ENCODE measurements around the gene PAQR5. TPM values are rescaled to one million over a fixed set of nuclear protein-coding genes. Genes with fewer than 3 reads are reported as not detected.

PAQR5 gene
- total RNA-seq, 1 donor from 2014 or later = 1.2 TPM

- TF ChIP-seq EZH2 (IDR thresholded peaks at IDR 0.05; ENCODE audit: insufficient read depth, low read length) = no peak
- TF ChIP-seq, protein P1, sequence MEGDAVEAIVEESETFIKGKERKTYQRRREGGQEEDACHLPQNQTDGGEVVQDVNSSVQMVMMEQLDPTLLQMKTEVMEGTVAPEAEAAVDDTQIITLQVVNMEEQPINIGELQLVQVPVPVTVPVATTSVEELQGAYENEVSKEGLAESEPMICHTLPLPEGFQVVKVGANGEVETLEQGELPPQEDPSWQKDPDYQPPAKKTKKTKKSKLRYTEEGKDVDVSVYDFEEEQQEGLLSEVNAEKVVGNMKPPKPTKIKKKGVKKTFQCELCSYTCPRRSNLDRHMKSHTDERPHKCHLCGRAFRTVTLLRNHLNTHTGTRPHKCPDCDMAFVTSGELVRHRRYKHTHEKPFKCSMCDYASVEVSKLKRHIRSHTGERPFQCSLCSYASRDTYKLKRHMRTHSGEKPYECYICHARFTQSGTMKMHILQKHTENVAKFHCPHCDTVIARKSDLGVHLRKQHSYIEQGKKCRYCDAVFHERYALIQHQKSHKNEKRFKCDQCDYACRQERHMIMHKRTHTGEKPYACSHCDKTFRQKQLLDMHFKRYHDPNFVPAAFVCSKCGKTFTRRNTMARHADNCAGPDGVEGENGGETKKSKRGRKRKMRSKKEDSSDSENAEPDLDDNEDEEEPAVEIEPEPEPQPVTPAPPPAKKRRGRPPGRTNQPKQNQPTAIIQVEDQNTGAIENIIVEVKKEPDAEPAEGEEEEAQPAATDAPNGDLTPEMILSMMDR (IDR thresholded peaks at IDR 0.05; ENCODE audit: insufficient read depth, low read depth, low read length) = no peak
- Mint-ChIP-seq H3K9me3 (ENCODE audit: unreplicated experiment) (no peaks in the 10 kb centered on the region), H3K27ac (ENCODE audit: unreplicated experiment) (no peak overlapping the region), H3K36me3 (ENCODE audit: low read depth, unreplicated experiment) (peaks cover 8% of the 10 kb centered on the region), H3K4me1 (ENCODE audit: low read depth, unreplicated experiment) (peaks cover 3% of the 10 kb centered on the region), H3K4me3 (ENCODE audit: unreplicated experiment) (no peak overlapping the region), H3K27me3 (ENCODE audit: low read depth, unreplicated experiment) (no peaks in the 10 kb centered on the region)
- peaks cover 32% of the 10 kb centered on the region for H3K79me2 ChIP-seq (ENCODE audit: insufficient read depth, low read length)
- H3K4me3 ChIP-seq (ENCODE audit: insufficient read depth, low read depth, low read length) = no peak overlapping the region
- H3K4me2 ChIP-seq (ENCODE audit: low read length) = no peak overlapping the region
- peaks cover 6% of the 10 kb centered on the region for H4K20me1 ChIP-seq (ENCODE audit: insufficient read depth, low read length)
- no peaks in the 10 kb centered on the region for H3K9me3 ChIP-seq (ENCODE audit: insufficient read depth, low read depth, low read length)
- H3K27ac ChIP-seq (ENCODE audit: low read depth, low read length) = no peak overlapping the region
- FAIRE-seq (no peak), DNase-seq (ENCODE audit: low read depth) (no peak)
- H3K9ac ChIP-seq (ENCODE audit: low read length) = no peak overlapping the region
- H2AFZ ChIP-seq (ENCODE audit: low read depth, low read length) = no peak overlapping the region
- no peaks in the 10 kb centered on the region for H3K27me3 ChIP-seq (ENCODE audit: insufficient read depth, low read length)
- peaks cover 43% of the 10 kb centered on the region for H3K36me3 ChIP-seq (ENCODE audit: insufficient read depth, low read length)
- no peaks in the 10 kb centered on the region for H3K4me1 ChIP-seq (ENCODE audit: insufficient read depth, low read length)
These were observed 136.0 kb downstream of the PAQR5 start for GRCh38 chr15:69434679-69435078.

DNA sequence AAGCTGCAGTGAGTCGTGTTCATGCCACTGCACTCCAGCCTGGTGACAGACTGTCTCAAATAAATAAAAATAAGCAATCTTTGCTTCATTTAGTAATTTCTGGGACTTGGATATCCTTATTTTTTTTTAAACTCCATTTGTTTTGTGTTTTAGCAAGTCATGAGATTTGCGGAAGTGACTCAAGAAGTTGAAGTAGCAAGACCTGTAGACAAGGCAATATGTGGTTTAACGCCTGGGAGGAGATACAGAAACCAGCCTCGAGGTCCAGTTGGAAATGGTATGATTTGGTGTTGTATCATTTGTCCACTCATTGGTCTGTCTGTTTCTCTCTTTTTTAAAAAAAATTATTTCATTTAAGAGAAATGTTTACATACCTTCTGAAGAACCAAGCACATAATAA, 137.3 kb downstream of the PAQR5 start:
- no peak for TF ChIP-seq EZH2 (IDR thresholded peaks at IDR 0.05; ENCODE audit: insufficient read depth, low read length)
- TF ChIP-seq, protein P1 (IDR thresholded peaks at IDR 0.05; ENCODE audit: insufficient read depth, low read depth, low read length) = no peak
- H3K36me3 ChIP-seq (ENCODE audit: insufficient read depth, low read length) = peaks cover 45% of the 10 kb centered on the region
- no peak overlapping the region for H3K4me3 Mint-ChIP-seq (ENCODE audit: unreplicated experiment)
- H3K4me3 ChIP-seq (ENCODE audit: insufficient read depth, low read depth, low read length) = no peak overlapping the region
- no peak overlapping the region for H3K27ac ChIP-seq (ENCODE audit: low read depth, low read length)
- peaks cover 26% of the 10 kb centered on the region for H3K79me2 ChIP-seq (ENCODE audit: insufficient read depth, low read length)
- DNase-seq (ENCODE audit: low read depth) (no peak), FAIRE-seq (no peak)
- peaks cover 8% of the 10 kb centered on the region for H3K36me3 Mint-ChIP-seq (ENCODE audit: low read depth, unreplicated experiment)
- H3K4me1 ChIP-seq (ENCODE audit: insufficient read depth, low read length) = no peaks in the 10 kb centered on the region
- no peaks in the 10 kb centered on the region for H3K9me3 ChIP-seq (ENCODE audit: insufficient read depth, low read depth, low read length)
- no peaks in the 10 kb centered on the region for H3K27me3 ChIP-seq (ENCODE audit: insufficient read depth, low read length)
- no peak overlapping the region for H3K27ac Mint-ChIP-seq (ENCODE audit: unreplicated experiment)
- no peaks in the 10 kb centered on the region for H3K9me3 Mint-ChIP-seq (ENCODE audit: unreplicated experiment)
- no peak overlapping the region for H3K4me2 ChIP-seq (ENCODE audit: low read length)
- no peaks in the 10 kb centered on the region for H3K27me3 Mint-ChIP-seq (ENCODE audit: low read depth, unreplicated experiment)
- H3K9ac ChIP-seq (ENCODE audit: low read length) = no peak overlapping the region
- no peak overlapping the region for H2AFZ ChIP-seq (ENCODE audit: low read depth, low read length)
- H3K4me1 Mint-ChIP-seq (ENCODE audit: low read depth, unreplicated experiment) = peaks cover 3% of the 10 kb centered on the region
- H4K20me1 ChIP-seq (ENCODE audit: insufficient read depth, low read length) = no peaks in the 10 kb centered on the region

- Histone ChIP-seq H3K4me1 (ENCODE audit: insufficient read depth, low read length) (no peaks in the 10 kb centered on the region), H3K79me2 (ENCODE audit: insufficient read depth, low read length) (peaks cover 22% of the 10 kb centered on the region), H3K9ac (ENCODE audit: low read length) (no peak overlapping the region), H2AFZ (ENCODE audit: low read depth, low read length) (no peak overlapping the region), H3K4me3 (ENCODE audit: insufficient read depth, low read depth, low read length) (no peak overlapping the region), H4K20me1 (ENCODE audit: insufficient read depth, low read length) (no peaks in the 10 kb centered on the region), H3K27ac (ENCODE audit: low read depth, low read length) (no peak overlapping the region), H3K36me3 (ENCODE audit: insufficient read depth, low read length) (peaks cover 46% of the 10 kb centered on the region), H3K9me3 (ENCODE audit: insufficient read depth, low read depth, low read length) (no peaks in the 10 kb centered on the region), H3K4me2 (ENCODE audit: low read length) (no peak overlapping the region), H3K27me3 (ENCODE audit: insufficient read depth, low read length) (no peaks in the 10 kb centered on the region)
- DNase-seq (ENCODE audit: low read depth) = no peak
- Mint-ChIP-seq H3K4me3 (ENCODE audit: unreplicated experiment) (no peak overlapping the region), H3K9me3 (ENCODE audit: unreplicated experiment) (no peaks in the 10 kb centered on the region), H3K36me3 (ENCODE audit: low read depth, unreplicated experiment) (peaks cover 8% of the 10 kb centered on the region), H3K27me3 (ENCODE audit: low read depth, unreplicated experiment) (no peaks in the 10 kb centered on the region), H3K4me1 (ENCODE audit: low read depth, unreplicated experiment) (peaks cover 3% of the 10 kb centered on the region), H3K27ac (ENCODE audit: unreplicated experiment) (no peak overlapping the region)
- no peak for FAIRE-seq
- no peak for TF ChIP-seq EZH2 (IDR thresholded peaks at IDR 0.05; ENCODE audit: insufficient read depth, low read length)
- TF ChIP-seq, protein P1 (IDR thresholded peaks at IDR 0.05; ENCODE audit: insufficient read depth, low read depth, low read length) = no peak
These were observed 138.2 kb downstream of the PAQR5 start for GRCh38 chr15:69436951-69437350.

Data from astrocyte (in vitro differentiated cells and primary cell).